Thoracic aorta (tissue), 2 donors: ENCODE data around the gene PARVB. TPM values are rescaled to one million over a fixed set of nuclear protein-coding genes. Genes with fewer than 3 reads are reported as not detected.

Experiments used
- ATAC-seq: fragments of 150-250 bp; one replicate; pipeline ENCODE4 v1.8.0; 2017; ENCODE audit warnings: low read depth; ENCODE audit not compliant: insufficient number of reproducible peaks, low FRiP score
- DNase-seq: peaks from one replicate; pipeline ENCODE4 v3.0.0-alpha.2; 2020; ENCODE audit warnings: low spot score
- H3K27ac ChIP-seq, 2 donors: fragments of 200-600 bp; sonication (generic); 1 replicate in 1 of 2; 2 replicates in 1 of 2; pipeline ENCODE4 v1.5.1; 2016; ENCODE audit warnings: mild to moderate bottlenecking in 2 of 2, moderate library complexity in 2 of 2
- H3K27me3 ChIP-seq: fragments of 200-600 bp; sonication (generic); replicated peaks from 2 replicates; pipeline ENCODE4 v1.6.0; 2016; ENCODE audit warnings: mild to moderate bottlenecking; ENCODE audit not compliant: insufficient read depth
- H3K36me3 ChIP-seq: fragments of 200-600 bp; sonication (generic); one replicate; pipeline ENCODE4 v1.5.1; 2016
- H3K4me1 ChIP-seq, 2 donors: fragments of 200-600 bp; sonication (generic); 1 replicate in 1 of 2; 2 replicates in 1 of 2; pipeline versions ENCODE4 v1.5.1 to v1.6.0; 2016; ENCODE audit warnings: low read depth in 2 of 2, mild to moderate bottlenecking in 1 of 2; ENCODE audit not compliant: control insufficient read depth in 1 of 2
- H3K4me3 ChIP-seq: fragments of 200-600 bp; sonication (generic); 2 replicates; pipeline ENCODE4 v1.5.1; 2016; ENCODE audit warnings: mild to moderate bottlenecking
- H3K9me3 ChIP-seq: fragments of 200-600 bp; sonication (generic); 2 replicates; pipeline ENCODE4 v1.5.1; 2016
- total RNA-seq, 2 donors: library from RNA; depleted of rRNA; stranded (reverse); fragments of >200 nt; gene quantifications; one replicate each; pipeline versions ENCODE4 v1.1.0 to v1.2.3, GENCODE V29; 2016
- TF ChIP-seq, protein P1 (sequence below): fragments of 200-600 bp; sonication (generic); IDR thresholded peaks from one replicate; pipeline ENCODE4 v1.5.1; 2019; ENCODE audit warnings: antibody characterized with exemption

The PARVB gene
- total RNA-seq, 2 donors from 2014 or later, result 15.3 to 17.2 TPM

DNA sequence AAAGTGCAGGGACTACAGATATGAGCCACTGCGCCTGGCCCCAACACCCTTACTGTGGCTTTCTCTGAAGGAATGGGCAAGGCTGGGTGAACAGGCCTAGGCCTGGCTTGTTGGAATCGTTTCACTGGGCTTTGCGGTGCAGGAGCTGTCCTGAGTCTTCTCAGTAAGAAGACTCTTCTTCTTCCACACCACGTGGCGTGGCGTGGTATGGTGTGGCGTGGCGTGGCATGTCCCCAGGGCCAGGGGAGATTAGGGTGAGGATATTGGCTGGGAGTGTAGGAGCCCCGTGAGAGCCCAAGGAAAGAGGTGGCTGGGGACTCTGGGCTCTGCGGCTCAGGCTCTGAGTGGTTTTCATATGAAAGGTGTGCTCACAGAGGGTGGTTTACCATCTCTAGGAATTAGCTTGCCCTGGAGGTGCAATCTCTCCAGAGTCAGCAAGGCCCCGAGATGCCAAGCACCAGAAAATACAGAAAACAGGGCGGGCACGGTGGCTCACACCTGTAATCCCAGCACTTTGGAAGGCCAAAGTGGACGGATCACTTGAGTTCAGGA lies 70.7 kb downstream of the PARVB start:
- TF ChIP-seq, protein P1, sequence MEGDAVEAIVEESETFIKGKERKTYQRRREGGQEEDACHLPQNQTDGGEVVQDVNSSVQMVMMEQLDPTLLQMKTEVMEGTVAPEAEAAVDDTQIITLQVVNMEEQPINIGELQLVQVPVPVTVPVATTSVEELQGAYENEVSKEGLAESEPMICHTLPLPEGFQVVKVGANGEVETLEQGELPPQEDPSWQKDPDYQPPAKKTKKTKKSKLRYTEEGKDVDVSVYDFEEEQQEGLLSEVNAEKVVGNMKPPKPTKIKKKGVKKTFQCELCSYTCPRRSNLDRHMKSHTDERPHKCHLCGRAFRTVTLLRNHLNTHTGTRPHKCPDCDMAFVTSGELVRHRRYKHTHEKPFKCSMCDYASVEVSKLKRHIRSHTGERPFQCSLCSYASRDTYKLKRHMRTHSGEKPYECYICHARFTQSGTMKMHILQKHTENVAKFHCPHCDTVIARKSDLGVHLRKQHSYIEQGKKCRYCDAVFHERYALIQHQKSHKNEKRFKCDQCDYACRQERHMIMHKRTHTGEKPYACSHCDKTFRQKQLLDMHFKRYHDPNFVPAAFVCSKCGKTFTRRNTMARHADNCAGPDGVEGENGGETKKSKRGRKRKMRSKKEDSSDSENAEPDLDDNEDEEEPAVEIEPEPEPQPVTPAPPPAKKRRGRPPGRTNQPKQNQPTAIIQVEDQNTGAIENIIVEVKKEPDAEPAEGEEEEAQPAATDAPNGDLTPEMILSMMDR, result no peak
- no peak for DNase-seq
- no peak overlapping the region for H3K4me3 ChIP-seq
- H3K27me3 ChIP-seq, result no peaks in the 10 kb centered on the region
- H3K36me3 ChIP-seq, result no peaks in the 10 kb centered on the region
- no peaks in the 10 kb centered on the region for H3K9me3 ChIP-seq
- peaks cover 0 to 1% of the 10 kb centered on the region in 2 donors for H3K4me1 ChIP-seq
- H3K27ac ChIP-seq, result no peak overlapping the region
- ATAC-seq, result no peak

DNA sequence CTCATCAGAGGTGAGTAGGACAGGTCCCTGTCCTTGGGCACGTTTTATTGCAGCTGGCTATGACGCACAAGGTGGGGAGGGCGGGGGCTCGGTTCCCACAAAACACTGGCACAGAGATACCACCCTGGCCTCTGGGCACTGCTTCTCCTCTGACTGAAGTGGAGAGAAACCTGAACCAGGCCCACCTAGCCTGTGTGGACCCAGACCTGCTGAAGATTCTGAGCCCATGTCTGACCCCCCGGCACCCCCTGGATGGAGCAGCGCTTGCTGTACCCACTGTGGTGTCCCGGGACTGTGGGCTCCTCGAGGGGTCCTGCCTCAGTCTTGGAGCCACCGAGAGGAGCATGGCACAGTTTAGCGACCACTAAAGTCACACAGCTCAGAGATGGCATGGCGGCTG lies 72.6 kb downstream of the PARVB start:
- Histone ChIP-seq H3K27ac (no peak overlapping the region), H3K4me3 (no peak overlapping the region), H3K36me3 (no peaks in the 10 kb centered on the region), H3K9me3 (no peaks in the 10 kb centered on the region), H3K4me1 (no peaks in the 10 kb centered on the region), H3K27me3 (no peaks in the 10 kb centered on the region)
- DNase-seq (no peak), ATAC-seq (no peak)
- TF ChIP-seq, protein P1, result no peak

DNA sequence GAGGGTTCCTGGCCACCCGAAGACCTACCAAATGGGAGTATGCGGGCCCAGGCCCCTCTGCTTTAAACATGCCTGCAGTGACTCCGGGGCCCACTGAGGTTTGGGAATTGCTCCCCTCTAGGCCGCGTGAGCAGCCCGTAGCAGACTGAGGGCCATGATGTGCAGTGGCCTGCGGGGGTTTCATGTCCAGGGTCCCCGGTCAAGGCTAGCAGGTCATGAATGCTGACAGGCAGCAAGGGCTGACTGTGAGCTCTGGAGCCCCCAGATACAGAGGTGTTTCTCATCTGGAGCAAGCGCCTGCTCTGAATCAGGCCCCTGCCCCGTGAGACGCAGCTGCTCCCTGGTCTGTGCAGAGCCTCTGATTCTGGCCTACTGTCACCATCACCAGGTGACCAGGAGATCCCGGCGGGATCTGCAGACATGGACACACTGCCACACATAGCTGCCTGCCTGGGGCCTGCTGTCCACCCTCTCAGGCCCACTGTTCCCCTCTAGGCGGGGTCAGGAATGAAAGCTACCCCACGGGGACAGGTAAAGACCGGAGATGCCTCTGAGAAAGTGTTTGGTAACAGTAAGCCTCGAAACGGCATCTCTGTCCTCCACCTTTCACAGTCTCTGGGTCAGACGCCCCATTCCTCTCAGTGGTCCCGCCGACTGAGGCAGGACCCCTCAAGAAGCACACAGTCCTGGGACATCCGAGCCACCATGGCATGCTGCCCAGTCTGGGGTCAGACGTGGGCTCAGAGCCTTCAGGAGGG lies 73.3 kb downstream of the PARVB start:
- H3K36me3 ChIP-seq, result no peaks in the 10 kb centered on the region
- no peak overlapping the region for H3K27ac ChIP-seq
- ATAC-seq, result no peak
- H3K4me1 ChIP-seq, result no peaks in the 10 kb centered on the region
- DNase-seq, result no peak
- no peaks in the 10 kb centered on the region for H3K27me3 ChIP-seq
- TF ChIP-seq, protein P1, result no peak
- no peaks in the 10 kb centered on the region for H3K9me3 ChIP-seq
- H3K4me3 ChIP-seq, result no peak overlapping the region

DNA sequence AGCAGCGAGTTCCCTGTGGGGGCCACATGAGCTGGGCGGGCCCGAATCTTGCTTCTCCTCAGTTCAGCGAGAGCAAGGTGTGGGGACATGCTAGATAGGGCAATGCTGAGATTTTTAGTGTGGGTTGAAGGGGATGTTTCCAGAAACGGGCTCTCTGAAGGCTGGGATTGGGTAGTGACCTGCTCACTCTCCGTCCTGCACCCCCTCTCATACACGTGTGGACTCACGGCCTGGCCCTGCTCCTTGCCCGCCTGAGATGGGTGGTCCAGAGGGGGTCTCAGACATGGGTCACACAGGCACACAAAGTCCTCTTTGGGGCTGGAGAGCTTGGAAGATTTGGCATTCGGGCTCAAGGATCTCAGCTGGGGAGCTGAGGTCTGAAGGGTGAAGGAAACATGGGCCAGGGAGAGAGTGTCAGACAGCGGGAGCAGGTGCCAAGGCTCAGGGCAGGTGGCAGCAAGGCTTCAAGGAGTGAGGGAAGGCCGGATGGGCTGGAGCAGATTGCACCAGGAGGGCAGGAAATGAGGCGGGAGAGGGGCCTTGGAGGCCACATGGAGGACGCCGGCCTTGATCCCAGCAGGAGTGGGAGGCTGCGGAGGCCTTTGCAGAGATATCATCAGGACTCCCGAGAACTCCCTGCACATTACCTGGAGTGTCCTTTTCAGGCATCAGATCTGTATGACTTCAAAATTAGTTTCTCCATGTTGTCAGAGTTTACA lies 74.1 kb downstream of the PARVB start:
- Histone ChIP-seq H3K4me3 (no peak overlapping the region), H3K9me3 (no peaks in the 10 kb centered on the region), H3K27ac (no peak overlapping the region), H3K27me3 (no peaks in the 10 kb centered on the region), H3K36me3 (no peaks in the 10 kb centered on the region), H3K4me1 (no peaks in the 10 kb centered on the region)
- TF ChIP-seq, protein P1, result no peak
- ATAC-seq (no peak), DNase-seq (no peak)

DNA sequence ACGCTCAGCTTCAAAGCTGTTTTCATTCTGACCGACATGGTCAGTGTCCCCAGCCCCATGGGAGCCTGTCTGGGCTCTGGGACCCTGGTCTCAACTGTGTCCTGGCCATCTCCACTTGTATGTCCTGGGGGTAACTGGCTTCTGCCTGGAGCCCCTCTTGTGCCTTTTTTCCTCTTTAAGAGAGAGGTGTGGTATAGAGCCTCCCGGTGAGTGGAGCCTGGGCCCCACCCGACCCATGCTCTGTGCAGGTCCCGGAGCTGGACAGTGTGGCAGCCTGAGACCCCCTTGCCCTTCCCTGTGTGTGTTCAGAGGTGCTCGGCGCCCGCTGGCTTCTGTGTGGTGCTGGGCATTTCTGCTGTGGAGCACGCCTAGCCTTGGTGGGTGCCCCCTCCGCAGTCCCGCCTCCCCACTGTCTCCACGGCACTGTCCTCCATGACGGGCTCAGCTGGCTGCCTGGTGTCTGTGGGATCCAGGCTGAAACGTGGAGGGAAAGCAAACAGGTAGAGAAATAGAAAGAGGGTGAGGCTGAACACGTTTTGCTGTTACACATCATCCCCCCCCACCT lies 74.9 kb downstream of the PARVB start:
- no peaks in the 10 kb centered on the region for H3K36me3 ChIP-seq
- no peaks in the 10 kb centered on the region for H3K4me1 ChIP-seq
- H3K27me3 ChIP-seq, result no peaks in the 10 kb centered on the region
- H3K4me3 ChIP-seq, result no peak overlapping the region
- no peaks in the 10 kb centered on the region for H3K9me3 ChIP-seq
- TF ChIP-seq, protein P1, result no peak
- DNase-seq, result no peak
- H3K27ac ChIP-seq, result no peak overlapping the region
- ATAC-seq, result no peak
